Activated T-cell treated with anti-CD3 and anti-CD28 coated beads, Interleukin-2, amount 50 U/mL, for 4 hours (primary cell): ENCODE results near the gene RAD51B. TPM values are rescaled to one million over a fixed set of nuclear protein-coding genes. Genes with fewer than 3 reads are reported as not detected.
A peak's percentile ranks its signal among the peaks of the same experiment; 100 is the strongest.

ENCODE experiments used
- ATAC-seq, 2 donors: fragments of 200-7000 bp; cut with Tn5 transposase; one replicate each; pipeline ENCODE4 v1.10.0; 2021
- DNase-seq: peaks from one replicate; pipeline ENCODE4 v3.0.0-alpha.2; 2020
- H3K27me3 Mint-ChIP-seq: one replicate; pipeline ENCODE4 v1.8.0; 2021; ENCODE audit warnings: low read depth, mixed read lengths
- H3K36me3 Mint-ChIP-seq: one replicate; pipeline ENCODE4 v1.8.0; 2022; ENCODE audit warnings: mixed read lengths; ENCODE audit not compliant: insufficient read depth
- H3K4me1 Mint-ChIP-seq: one replicate; pipeline ENCODE4 v1.8.0; 2021; ENCODE audit warnings: low read depth, mixed read lengths
- H3K4me3 Mint-ChIP-seq: one replicate; pipeline ENCODE4 v1.8.0; 2021; ENCODE audit warnings: mild to moderate bottlenecking, moderate library complexity, mixed read lengths
- H3K9me3 Mint-ChIP-seq: one replicate; pipeline ENCODE4 v1.8.0; 2021; ENCODE audit warnings: mixed read lengths
- total RNA-seq, 3 donors: library from RNA; stranded (reverse); gene quantifications; one replicate each; pipeline ENCODE4 v1.2.1, GENCODE V29; 2021

Gene RAD51B
- total RNA-seq, 3 donors from 2014 or later, result 10.6 to 16.1 (median 14.2) TPM

DNA sequence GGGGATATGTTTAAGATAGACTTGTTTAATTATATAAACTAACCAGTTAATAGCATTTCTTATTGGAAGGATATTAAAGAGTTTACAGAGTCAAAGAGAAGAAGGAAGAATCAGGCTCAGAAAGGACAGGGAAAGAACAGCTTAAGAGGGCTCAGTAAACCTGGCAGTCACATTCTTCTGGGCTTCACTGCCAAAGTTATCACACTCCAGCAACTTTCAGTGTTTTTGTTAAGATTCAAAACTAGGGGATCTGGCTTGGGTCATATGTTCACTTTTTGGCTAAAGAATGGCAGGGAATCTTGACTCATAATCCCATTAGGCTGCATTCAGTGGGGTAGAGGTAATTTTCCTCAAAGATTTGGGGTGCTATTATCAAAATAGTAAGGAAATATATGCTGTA lies 312.3 kb downstream of the RAD51B start:
- DNase-seq, result no peak
- no peak overlapping the region for H3K4me3 Mint-ChIP-seq
- H3K4me1 Mint-ChIP-seq, result peaks cover 2% of the 10 kb centered on the region
- no peaks in the 10 kb centered on the region for H3K9me3 Mint-ChIP-seq
- ATAC-seq, result no peak
- no peaks in the 10 kb centered on the region for H3K36me3 Mint-ChIP-seq
- no peaks in the 10 kb centered on the region for H3K27me3 Mint-ChIP-seq

GRCh38 chr14:68132563-68133121 lies 313.1 kb downstream of the RAD51B start:
- Mint-ChIP-seq H3K4me1 (peaks cover 2% of the 10 kb centered on the region), H3K9me3 (no peaks in the 10 kb centered on the region), H3K4me3 (no peak overlapping the region), H3K36me3 (no peaks in the 10 kb centered on the region), H3K27me3 (no peaks in the 10 kb centered on the region)
- DNase-seq (no peak), ATAC-seq (no peak)

DNA sequence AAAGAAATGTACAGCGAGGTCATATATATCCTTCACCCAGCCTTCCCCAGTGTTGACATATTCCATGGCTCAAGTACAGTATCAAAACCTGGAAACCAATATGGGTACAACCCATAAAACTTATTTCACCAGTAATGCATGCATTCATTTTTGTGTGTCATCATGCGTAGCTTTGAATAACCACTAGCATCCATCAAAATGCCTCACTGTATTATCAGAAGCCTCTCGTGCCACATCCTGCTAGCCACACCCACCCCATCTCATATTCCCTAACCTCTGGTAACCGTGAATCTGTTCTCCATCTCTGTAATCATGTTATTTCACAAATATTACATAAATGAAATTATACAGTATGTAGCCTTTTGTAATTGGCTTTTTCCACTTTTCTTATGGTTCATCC lies 314.3 kb downstream of the RAD51B start:
- DNase-seq, result no peak

DNA sequence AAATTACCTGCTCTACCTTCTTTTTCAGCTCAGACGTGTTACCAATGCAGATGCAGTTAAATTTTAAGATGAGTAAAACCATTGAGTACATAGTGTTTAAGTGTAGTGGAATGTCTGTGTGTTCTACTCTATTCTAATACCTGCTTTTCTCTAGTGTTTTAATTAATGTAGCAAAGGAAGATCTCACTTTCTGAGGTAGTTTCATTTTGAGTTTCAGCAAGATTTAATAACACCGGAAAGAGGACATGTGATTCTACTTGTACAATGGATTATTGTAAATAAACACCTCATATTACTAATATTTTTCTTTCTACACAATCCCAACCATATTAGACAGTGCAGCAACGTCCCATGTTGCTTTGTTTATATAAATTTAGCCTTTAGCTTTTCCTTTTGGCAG lies 315.4 kb downstream of the RAD51B start:
- H3K4me1 Mint-ChIP-seq, result peaks cover 2% of the 10 kb centered on the region
- no peak overlapping the region for H3K4me3 Mint-ChIP-seq
- no peak for ATAC-seq
- H3K36me3 Mint-ChIP-seq, result no peaks in the 10 kb centered on the region
- H3K27me3 Mint-ChIP-seq, result no peaks in the 10 kb centered on the region
- no peaks in the 10 kb centered on the region for H3K9me3 Mint-ChIP-seq
- no peak for DNase-seq

More for the DNA sequence above, 314.3 kb downstream of the RAD51B start:
- no peaks in the 10 kb centered on the region for H3K9me3 Mint-ChIP-seq
- no peaks in the 10 kb centered on the region for H3K36me3 Mint-ChIP-seq
- ATAC-seq, result no peak
- H3K4me3 Mint-ChIP-seq, result no peak overlapping the region
- no peaks in the 10 kb centered on the region for H3K27me3 Mint-ChIP-seq
- peaks cover 2% of the 10 kb centered on the region for H3K4me1 Mint-ChIP-seq

GRCh38 chr14:68135566-68135965 lies 316.0 kb downstream of the RAD51B start:
- H3K36me3 Mint-ChIP-seq, result no peaks in the 10 kb centered on the region
- ATAC-seq (no peak), DNase-seq (no peak)
- no peak overlapping the region for H3K4me3 Mint-ChIP-seq
- H3K27me3 Mint-ChIP-seq, result no peaks in the 10 kb centered on the region
- H3K4me1 Mint-ChIP-seq, result peaks cover 2% of the 10 kb centered on the region
- H3K9me3 Mint-ChIP-seq, result no peaks in the 10 kb centered on the region

- ATAC-seq, result peak; percentile 57 to 66
- Mint-ChIP-seq H3K36me3 (no peaks in the 10 kb centered on the region), H3K9me3 (no peaks in the 10 kb centered on the region), H3K4me1 (peaks cover 2% of the 10 kb centered on the region), H3K27me3 (no peaks in the 10 kb centered on the region), H3K4me3 (no peak overlapping the region)
- no peak for DNase-seq
Measured at GRCh38 chr14:68137704-68138619, 318.4 kb downstream of the RAD51B start.

DNA sequence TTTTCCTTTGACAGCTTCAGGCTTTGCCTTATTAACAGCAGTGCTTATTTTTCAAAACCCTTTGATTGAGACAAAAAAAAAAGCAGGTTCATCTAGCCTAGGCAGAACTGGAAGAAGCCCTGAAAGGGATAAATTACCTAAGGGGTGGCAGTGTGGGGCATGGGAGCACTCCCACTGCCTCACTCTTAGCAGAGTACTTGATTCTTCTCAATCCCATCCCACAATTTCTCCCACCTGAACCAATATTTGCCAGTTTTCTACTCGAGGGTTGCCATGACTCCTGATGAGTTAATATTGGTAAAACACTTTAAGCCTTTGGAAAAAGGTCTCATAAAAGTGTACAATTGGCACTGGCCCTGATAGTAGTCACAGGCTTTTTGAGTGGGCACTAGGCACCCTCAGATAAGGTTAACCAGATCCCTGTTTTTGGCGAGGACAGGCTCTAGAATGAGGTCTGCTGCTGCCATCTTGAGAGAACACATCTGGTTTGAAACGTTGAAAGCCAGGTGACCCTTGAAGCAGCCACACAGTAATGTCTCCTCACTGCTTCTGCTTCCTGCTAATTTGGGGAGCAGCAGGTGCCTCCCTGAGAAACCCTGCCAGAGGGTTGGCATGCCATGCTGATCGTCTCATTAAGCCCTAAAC lies 320.0 kb downstream of the RAD51B start:
- Mint-ChIP-seq H3K9me3 (no peaks in the 10 kb centered on the region), H3K4me3 (no peak overlapping the region), H3K4me1 (peaks cover 15% of the 10 kb centered on the region), H3K36me3 (no peaks in the 10 kb centered on the region), H3K27me3 (no peaks in the 10 kb centered on the region)
- DNase-seq (no peak), ATAC-seq (no peak)

GRCh38 chr14:68140076-68140741 lies 320.6 kb downstream of the RAD51B start:
- peaks cover 16% of the 10 kb centered on the region for H3K4me1 Mint-ChIP-seq
- no peaks in the 10 kb centered on the region for H3K27me3 Mint-ChIP-seq
- DNase-seq (no peak), ATAC-seq (no peak)
- H3K9me3 Mint-ChIP-seq, result no peaks in the 10 kb centered on the region
- no peaks in the 10 kb centered on the region for H3K36me3 Mint-ChIP-seq
- H3K4me3 Mint-ChIP-seq, result no peak overlapping the region

DNA sequence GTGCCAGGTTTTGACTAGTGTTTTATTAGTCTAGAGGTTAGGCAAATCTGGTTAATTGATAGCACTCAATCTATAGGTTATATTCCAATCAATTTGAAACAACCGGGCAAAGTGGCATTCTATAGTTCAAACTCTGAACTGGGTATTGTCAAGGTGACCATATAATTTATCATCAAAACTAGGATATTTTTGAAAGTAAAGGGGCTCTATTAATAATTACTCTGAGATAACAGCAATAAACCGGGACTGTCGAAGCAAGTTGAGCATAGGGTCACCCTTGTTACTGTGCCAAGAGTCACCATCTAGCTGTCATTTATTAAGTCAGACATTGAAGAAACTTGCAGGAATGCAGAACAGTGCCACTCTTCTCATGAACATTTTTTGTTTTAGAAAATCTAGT lies 321.2 kb downstream of the RAD51B start:
- no peak for DNase-seq
- ATAC-seq, result no peak
- H3K27me3 Mint-ChIP-seq, result no peaks in the 10 kb centered on the region
- peaks cover 2% of the 10 kb centered on the region for H3K9me3 Mint-ChIP-seq
- peaks cover under 1% of the 10 kb centered on the region for H3K36me3 Mint-ChIP-seq
- no peak overlapping the region for H3K4me3 Mint-ChIP-seq
- H3K4me1 Mint-ChIP-seq, result peaks cover 16% of the 10 kb centered on the region

GRCh38 chr14:68141281-68142088 lies 321.9 kb downstream of the RAD51B start:
- Mint-ChIP-seq H3K9me3 (peaks cover 4% of the 10 kb centered on the region), H3K36me3 (peaks cover 2% of the 10 kb centered on the region), H3K27me3 (no peaks in the 10 kb centered on the region), H3K4me1 (peaks cover 16% of the 10 kb centered on the region), H3K4me3 (no peak overlapping the region)
- no peak for ATAC-seq
- no peak for DNase-seq

GRCh38 chr14:68143341-68143841 lies 323.8 kb downstream of the RAD51B start:
- no peak overlapping the region for H3K4me3 Mint-ChIP-seq
- DNase-seq, result no peak
- H3K27me3 Mint-ChIP-seq, result no peaks in the 10 kb centered on the region
- H3K9me3 Mint-ChIP-seq, result peaks cover 18% of the 10 kb centered on the region
- H3K36me3 Mint-ChIP-seq, result peaks cover 9% of the 10 kb centered on the region
- H3K4me1 Mint-ChIP-seq, result peaks cover 16% of the 10 kb centered on the region
- ATAC-seq, result no peak

- H3K4me1 Mint-ChIP-seq, result peaks cover 16% of the 10 kb centered on the region
- no peak overlapping the region for H3K4me3 Mint-ChIP-seq
- ATAC-seq (peak in 1 of 2 donors; percentile 58), DNase-seq (no peak)
- peaks cover 21% of the 10 kb centered on the region for H3K9me3 Mint-ChIP-seq
- peaks cover 9% of the 10 kb centered on the region for H3K36me3 Mint-ChIP-seq
- no peaks in the 10 kb centered on the region for H3K27me3 Mint-ChIP-seq
Measured at GRCh38 chr14:68144051-68144681, 324.6 kb downstream of the RAD51B start.

DNA sequence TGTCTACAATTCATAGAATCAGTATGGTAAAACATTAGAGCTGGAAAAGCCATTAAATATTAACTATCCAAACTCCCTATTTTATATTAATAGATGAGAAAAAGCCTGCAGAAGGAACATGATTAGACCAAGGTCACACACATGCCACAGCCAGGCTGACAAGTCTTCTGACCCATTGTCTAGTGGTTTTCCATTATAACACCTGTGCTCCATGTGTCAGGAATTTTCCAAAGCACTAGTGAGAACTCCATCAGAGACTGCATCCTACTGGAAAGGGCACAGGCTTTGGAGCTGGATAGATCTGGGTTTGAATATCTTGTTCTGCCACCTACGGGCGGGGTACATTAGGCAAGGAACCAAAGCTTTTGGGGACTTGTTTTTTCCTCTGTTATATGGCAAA lies 325.5 kb downstream of the RAD51B start:
- DNase-seq, result no peak
- Mint-ChIP-seq H3K4me1 (peaks cover 16% of the 10 kb centered on the region), H3K4me3 (no peak overlapping the region), H3K9me3 (peaks cover 21% of the 10 kb centered on the region), H3K36me3 (peaks cover 9% of the 10 kb centered on the region), H3K27me3 (no peaks in the 10 kb centered on the region)
- no peak for ATAC-seq
